GM23338 (cell line): ENCODE data around the gene HS6ST1.

Experiments
- EZH2 ChIP-seq: fragments of 200-600 bp; sonication (generic); IDR thresholded peaks from one replicate; pipeline ENCODE4 v1.8.0; 2017; ENCODE audit warnings: antibody characterized with exemption, mild to moderate bottlenecking, low read depth; ENCODE audit not compliant: unreplicated experiment
- JUNB ChIP-seq: IDR thresholded peaks from one replicate; pipeline ENCODE4 v1.6.1; 2016; ENCODE audit warnings: antibody characterized with exemption; ENCODE audit not compliant: unreplicated experiment
- POLR2AphosphoS5 ChIP-seq: IDR thresholded peaks from 2 replicates; pipeline ENCODE4 v1.6.1; 2016; ENCODE audit warnings: antibody characterized with exemption, low read depth
- TF ChIP-seq, protein P1 (sequence below), 2 experiments: fragments of 200-600 bp in 1 of 2; sonication (generic) in 1 of 2; conservative IDR thresholded peaks; 2 replicates each; pipeline versions ENCODE4 v1.5.1 to v1.6.1; 2016 to 2017; ENCODE audit warnings: antibody characterized with exemption in 2 of 2, low read depth in 2 of 2, mild to moderate bottlenecking in 2 of 2, moderate library complexity in 1 of 2
- TF ChIP-seq, protein P2 (sequence below): IDR thresholded peaks from one replicate; pipeline ENCODE4 v1.6.1; 2018; ENCODE audit warnings: antibody characterized with exemption; ENCODE audit not compliant: unreplicated experiment

DNA sequence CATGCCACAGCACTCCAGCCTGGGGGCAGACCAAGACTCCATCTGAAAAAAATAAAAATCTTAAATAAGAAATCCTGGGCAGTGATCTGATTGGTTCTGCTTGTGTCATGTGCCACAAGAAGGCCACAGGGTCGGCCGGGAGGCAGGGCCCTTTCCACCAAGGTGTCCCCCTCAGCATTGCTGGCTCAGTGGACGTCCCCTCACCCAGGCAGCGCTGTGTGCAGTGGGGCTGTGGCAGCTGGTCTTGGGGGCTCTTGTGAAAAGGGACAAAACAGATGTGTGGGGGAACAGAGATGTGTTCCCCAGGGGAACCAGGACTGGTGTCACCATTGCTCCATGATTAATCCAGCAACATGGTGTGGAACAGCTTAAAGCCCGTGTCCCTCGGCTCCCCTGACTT is 60.5 kb downstream of the HS6ST1 start:
- TF ChIP-seq, protein P1, sequence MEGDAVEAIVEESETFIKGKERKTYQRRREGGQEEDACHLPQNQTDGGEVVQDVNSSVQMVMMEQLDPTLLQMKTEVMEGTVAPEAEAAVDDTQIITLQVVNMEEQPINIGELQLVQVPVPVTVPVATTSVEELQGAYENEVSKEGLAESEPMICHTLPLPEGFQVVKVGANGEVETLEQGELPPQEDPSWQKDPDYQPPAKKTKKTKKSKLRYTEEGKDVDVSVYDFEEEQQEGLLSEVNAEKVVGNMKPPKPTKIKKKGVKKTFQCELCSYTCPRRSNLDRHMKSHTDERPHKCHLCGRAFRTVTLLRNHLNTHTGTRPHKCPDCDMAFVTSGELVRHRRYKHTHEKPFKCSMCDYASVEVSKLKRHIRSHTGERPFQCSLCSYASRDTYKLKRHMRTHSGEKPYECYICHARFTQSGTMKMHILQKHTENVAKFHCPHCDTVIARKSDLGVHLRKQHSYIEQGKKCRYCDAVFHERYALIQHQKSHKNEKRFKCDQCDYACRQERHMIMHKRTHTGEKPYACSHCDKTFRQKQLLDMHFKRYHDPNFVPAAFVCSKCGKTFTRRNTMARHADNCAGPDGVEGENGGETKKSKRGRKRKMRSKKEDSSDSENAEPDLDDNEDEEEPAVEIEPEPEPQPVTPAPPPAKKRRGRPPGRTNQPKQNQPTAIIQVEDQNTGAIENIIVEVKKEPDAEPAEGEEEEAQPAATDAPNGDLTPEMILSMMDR (conservative IDR thresholded peaks at IDR 0.05; ENCODE audit: low read depth in 2 of 2): no peak
- TF ChIP-seq EZH2 (no peak), POLR2AphosphoS5 (no peak), JUNB (no peak)
- TF ChIP-seq, protein P2, sequence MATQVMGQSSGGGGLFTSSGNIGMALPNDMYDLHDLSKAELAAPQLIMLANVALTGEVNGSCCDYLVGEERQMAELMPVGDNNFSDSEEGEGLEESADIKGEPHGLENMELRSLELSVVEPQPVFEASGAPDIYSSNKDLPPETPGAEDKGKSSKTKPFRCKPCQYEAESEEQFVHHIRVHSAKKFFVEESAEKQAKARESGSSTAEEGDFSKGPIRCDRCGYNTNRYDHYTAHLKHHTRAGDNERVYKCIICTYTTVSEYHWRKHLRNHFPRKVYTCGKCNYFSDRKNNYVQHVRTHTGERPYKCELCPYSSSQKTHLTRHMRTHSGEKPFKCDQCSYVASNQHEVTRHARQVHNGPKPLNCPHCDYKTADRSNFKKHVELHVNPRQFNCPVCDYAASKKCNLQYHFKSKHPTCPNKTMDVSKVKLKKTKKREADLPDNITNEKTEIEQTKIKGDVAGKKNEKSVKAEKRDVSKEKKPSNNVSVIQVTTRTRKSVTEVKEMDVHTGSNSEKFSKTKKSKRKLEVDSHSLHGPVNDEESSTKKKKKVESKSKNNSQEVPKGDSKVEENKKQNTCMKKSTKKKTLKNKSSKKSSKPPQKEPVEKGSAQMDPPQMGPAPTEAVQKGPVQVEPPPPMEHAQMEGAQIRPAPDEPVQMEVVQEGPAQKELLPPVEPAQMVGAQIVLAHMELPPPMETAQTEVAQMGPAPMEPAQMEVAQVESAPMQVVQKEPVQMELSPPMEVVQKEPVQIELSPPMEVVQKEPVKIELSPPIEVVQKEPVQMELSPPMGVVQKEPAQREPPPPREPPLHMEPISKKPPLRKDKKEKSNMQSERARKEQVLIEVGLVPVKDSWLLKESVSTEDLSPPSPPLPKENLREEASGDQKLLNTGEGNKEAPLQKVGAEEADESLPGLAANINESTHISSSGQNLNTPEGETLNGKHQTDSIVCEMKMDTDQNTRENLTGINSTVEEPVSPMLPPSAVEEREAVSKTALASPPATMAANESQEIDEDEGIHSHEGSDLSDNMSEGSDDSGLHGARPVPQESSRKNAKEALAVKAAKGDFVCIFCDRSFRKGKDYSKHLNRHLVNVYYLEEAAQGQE: no peak
